ENCODE results near the gene CDH23.

Gene CDH23

GRCh38 chr10:71661060-71661622, 264.4 kb downstream of the CDH23 start:
- no peak for DNase-seq (ENCODE audit: low spot score)

GRCh38 chr10:71661779-71662336, 265.1 kb downstream of the CDH23 start:
- no peak for DNase-seq (ENCODE audit: low spot score)

GRCh38 chr10:71663311-71663710, 266.6 kb downstream of the CDH23 start:
- DNase-seq (ENCODE audit: low spot score) = no peak

- no peak for DNase-seq (ENCODE audit: low spot score)
These were observed 267.9 kb downstream of the CDH23 start for GRCh38 chr10:71664585-71664984.

GRCh38 chr10:71665456-71665855, 268.7 kb downstream of the CDH23 start:
- DNase-seq (ENCODE audit: low spot score) = no peak

GRCh38 chr10:71666639-71667386, 270.1 kb downstream of the CDH23 start:
- DNase-seq (ENCODE audit: low spot score) = no peak

- DNase-seq (ENCODE audit: low spot score) = no peak
These were observed 270.6 kb downstream of the CDH23 start for GRCh38 chr10:71667387-71667752.

- DNase-seq (ENCODE audit: low spot score) = no peak
These were observed 275.6 kb downstream of the CDH23 start for GRCh38 chr10:71671994-71672946.

- DNase-seq (ENCODE audit: low spot score) = no peak
These were observed 278.7 kb downstream of the CDH23 start for GRCh38 chr10:71675295-71675970.

GRCh38 chr10:71677261-71677660, 280.5 kb downstream of the CDH23 start:
- no peak for DNase-seq (ENCODE audit: low spot score)

GRCh38 chr10:71678057-71678805, 281.5 kb downstream of the CDH23 start:
- DNase-seq (ENCODE audit: low spot score) = no peak

GRCh38 chr10:71679425-71679824, 282.7 kb downstream of the CDH23 start:
- no peak for DNase-seq (ENCODE audit: low spot score)

GRCh38 chr10:71681977-71682376, 285.3 kb downstream of the CDH23 start:
- DNase-seq (ENCODE audit: low spot score) = no peak

- no peak for DNase-seq (ENCODE audit: low spot score)
These were observed 286.6 kb downstream of the CDH23 start for GRCh38 chr10:71683301-71683700.

GRCh38 chr10:71684356-71685173, 287.8 kb downstream of the CDH23 start:
- DNase-seq (ENCODE audit: low spot score) = no peak

GRCh38 chr10:71685554-71686232, 289.0 kb downstream of the CDH23 start:
- no peak for DNase-seq (ENCODE audit: low spot score)

- no peak for DNase-seq (ENCODE audit: low spot score)
These were observed 290.4 kb downstream of the CDH23 start for GRCh38 chr10:71687077-71687476.

GRCh38 chr10:71687480-71687879, 290.8 kb downstream of the CDH23 start:
- DNase-seq (ENCODE audit: low spot score) = no peak

- DNase-seq (ENCODE audit: low spot score) = no peak
These were observed 291.5 kb downstream of the CDH23 start for GRCh38 chr10:71688256-71688655.

Data from COLO829 (cell line).